ENCODE data around the gene ADD3.

The ADD3 gene

DNA sequence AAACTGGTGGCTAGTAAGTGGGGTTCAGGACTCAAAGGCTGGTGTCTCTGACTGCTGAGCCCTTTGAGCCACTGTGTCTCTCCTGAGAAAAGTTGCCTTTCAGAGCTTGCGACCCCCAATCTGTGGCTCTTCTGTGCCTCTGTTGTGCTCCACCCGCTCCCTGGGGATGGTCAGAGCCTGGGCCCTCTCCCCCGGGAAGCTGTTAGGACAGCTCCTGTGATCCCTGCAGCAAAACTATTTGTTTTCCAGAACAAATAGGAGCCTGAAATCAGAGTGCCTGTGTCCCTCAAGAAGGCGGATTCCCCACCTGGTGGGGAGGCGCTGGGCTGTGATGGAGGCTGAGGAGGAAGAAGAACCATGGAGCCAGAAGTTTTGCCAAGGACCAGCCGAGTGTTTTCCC is 143.2 kb downstream of the ADD3 start:
- DNase-seq (ENCODE audit: low read depth, low spot score), result no peak
- H3K4me3 ChIP-seq (ENCODE audit: low read depth, low read length), result no peak overlapping the region
- in situ Hi-C loops (cut with HindIII; ENCODE audit: low sequenced_read_pairs), result no loop called here
- no peak for TF ChIP-seq CTCF (IDR thresholded peaks at IDR 0.05; ENCODE audit: low read depth, low read length)

GRCh38 chr10:110151467-110151866 is 143.7 kb downstream of the ADD3 start:
- no peak overlapping the region for H3K4me3 ChIP-seq (ENCODE audit: low read depth, low read length)
- DNase-seq (ENCODE audit: low read depth, low spot score), result no peak
- TF ChIP-seq CTCF (IDR thresholded peaks at IDR 0.05; ENCODE audit: low read depth, low read length), result no peak
- in situ Hi-C loops (cut with HindIII; ENCODE audit: low sequenced_read_pairs), result no loop called here

- in situ Hi-C loops (cut with HindIII; ENCODE audit: low sequenced_read_pairs), result no loop called here
- no peak for TF ChIP-seq CTCF (IDR thresholded peaks at IDR 0.05; ENCODE audit: low read depth, low read length)
- no peak overlapping the region for H3K4me3 ChIP-seq (ENCODE audit: low read depth, low read length)
- DNase-seq (ENCODE audit: low read depth, low spot score), result no peak
Measured at GRCh38 chr10:110151971-110152370, 144.2 kb downstream of the ADD3 start.

GRCh38 chr10:110153396-110153795 is 145.6 kb downstream of the ADD3 start:
- no peak for TF ChIP-seq CTCF (IDR thresholded peaks at IDR 0.05; ENCODE audit: low read depth, low read length)
- H3K4me3 ChIP-seq (ENCODE audit: low read depth, low read length), result no peak overlapping the region
- in situ Hi-C loops (cut with HindIII; ENCODE audit: low sequenced_read_pairs), result no loop called here
- no peak for DNase-seq (ENCODE audit: low read depth, low spot score)

DNA sequence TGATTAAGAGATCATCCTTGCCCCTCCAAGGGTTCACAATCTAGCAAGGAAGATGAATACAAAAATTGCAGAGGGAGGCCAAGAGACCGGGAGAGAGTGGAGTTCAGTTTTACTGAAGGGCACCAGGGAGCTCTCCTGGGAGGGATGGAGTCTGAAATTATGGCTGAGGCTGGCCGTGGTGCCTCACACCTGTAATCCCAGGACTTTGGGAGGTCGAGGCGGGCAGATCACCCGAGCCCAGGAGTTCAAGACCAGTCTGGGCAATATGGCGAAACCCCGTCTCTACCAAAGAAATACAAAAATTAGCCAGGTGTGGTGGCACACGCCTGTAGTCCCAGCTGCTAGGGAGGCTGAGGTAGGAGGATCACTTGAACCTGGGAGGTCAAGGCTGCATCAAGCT is 148.3 kb downstream of the ADD3 start:
- in situ Hi-C loops (cut with HindIII; ENCODE audit: low sequenced_read_pairs), result no loop called here
- H3K4me3 ChIP-seq (ENCODE audit: low read depth, low read length), result no peak overlapping the region
- no peak for TF ChIP-seq CTCF (IDR thresholded peaks at IDR 0.05; ENCODE audit: low read depth, low read length)
- DNase-seq (ENCODE audit: low read depth, low spot score), result no peak

- TF ChIP-seq CTCF (IDR thresholded peaks at IDR 0.05; ENCODE audit: low read depth, low read length), result no peak
- DNase-seq (ENCODE audit: low read depth, low spot score), result no peak
- no peak overlapping the region for H3K4me3 ChIP-seq (ENCODE audit: low read depth, low read length)
- in situ Hi-C loops (cut with HindIII; ENCODE audit: low sequenced_read_pairs), result no loop called here
Measured at GRCh38 chr10:110158051-110159005, 150.5 kb downstream of the ADD3 start.

All from astrocyte of the spinal cord (primary cell).